Choroid plexus epithelial cell (primary cell): Measurements from ENCODE around the gene DST.

ENCODE experiments used
- DNase-seq: peaks from one replicate; pipeline ENCODE4 v3.0.0-alpha.2; 2010; ENCODE audit warnings: low read depth
- H3K4me3 ChIP-seq: 2 replicates; pipeline ENCODE4 v1.5.1; 2011; ENCODE audit warnings: low read depth, mild to moderate bottlenecking, control low read depth, low read length, moderate library complexity
- TF ChIP-seq, protein P1 (sequence below): conservative IDR thresholded peaks from 2 replicates; pipeline ENCODE4 v1.5.1; 2011; ENCODE audit warnings: low read depth, mild to moderate bottlenecking, control low read depth, inconsistent platforms, low read length, moderate library complexity

The DST gene

GRCh38 chr6:56474532-56474931 is 168.2 kb downstream of the DST start:
- no peak overlapping the region for H3K4me3 ChIP-seq
- TF ChIP-seq, protein P1, sequence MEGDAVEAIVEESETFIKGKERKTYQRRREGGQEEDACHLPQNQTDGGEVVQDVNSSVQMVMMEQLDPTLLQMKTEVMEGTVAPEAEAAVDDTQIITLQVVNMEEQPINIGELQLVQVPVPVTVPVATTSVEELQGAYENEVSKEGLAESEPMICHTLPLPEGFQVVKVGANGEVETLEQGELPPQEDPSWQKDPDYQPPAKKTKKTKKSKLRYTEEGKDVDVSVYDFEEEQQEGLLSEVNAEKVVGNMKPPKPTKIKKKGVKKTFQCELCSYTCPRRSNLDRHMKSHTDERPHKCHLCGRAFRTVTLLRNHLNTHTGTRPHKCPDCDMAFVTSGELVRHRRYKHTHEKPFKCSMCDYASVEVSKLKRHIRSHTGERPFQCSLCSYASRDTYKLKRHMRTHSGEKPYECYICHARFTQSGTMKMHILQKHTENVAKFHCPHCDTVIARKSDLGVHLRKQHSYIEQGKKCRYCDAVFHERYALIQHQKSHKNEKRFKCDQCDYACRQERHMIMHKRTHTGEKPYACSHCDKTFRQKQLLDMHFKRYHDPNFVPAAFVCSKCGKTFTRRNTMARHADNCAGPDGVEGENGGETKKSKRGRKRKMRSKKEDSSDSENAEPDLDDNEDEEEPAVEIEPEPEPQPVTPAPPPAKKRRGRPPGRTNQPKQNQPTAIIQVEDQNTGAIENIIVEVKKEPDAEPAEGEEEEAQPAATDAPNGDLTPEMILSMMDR: no peak
- peak; percentile 34 for DNase-seq

DNA sequence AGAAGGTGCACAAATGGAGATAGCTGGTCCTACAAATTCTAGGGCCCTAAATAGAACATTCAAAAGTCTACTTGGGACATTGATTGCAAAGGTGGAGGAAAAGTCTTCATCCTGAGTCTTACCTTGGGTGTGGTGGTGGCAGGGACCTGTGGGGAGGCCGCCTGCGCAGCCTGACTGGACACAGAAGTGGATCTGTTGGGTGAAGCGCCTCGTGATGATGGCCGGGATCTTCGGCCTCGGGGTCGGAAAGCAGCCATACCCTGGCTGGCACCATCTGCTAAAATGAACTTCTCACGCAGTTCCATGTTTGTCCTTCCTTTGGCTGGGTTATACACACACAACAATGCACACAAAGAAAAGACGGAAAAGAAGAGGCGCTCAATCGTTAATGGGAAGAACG is 179.2 kb downstream of the DST start:
- no peak for DNase-seq
- TF ChIP-seq, protein P1: no peak

GRCh38 chr6:56459030-56459805 is 183.5 kb downstream of the DST start:
- DNase-seq: no peak
- TF ChIP-seq, protein P1: no peak
- no peak overlapping the region for H3K4me3 ChIP-seq

More for the DNA sequence above, 179.2 kb downstream of the DST start:
- no peak overlapping the region for H3K4me3 ChIP-seq

GRCh38 chr6:56458324-56458884 is 184.3 kb downstream of the DST start:
- H3K4me3 ChIP-seq: no peak overlapping the region
- DNase-seq: no peak
- TF ChIP-seq, protein P1: no peak

GRCh38 chr6:56456785-56457184 is 185.9 kb downstream of the DST start:
- TF ChIP-seq, protein P1: no peak
- no peak overlapping the region for H3K4me3 ChIP-seq
- no peak for DNase-seq

- peak; percentile 87 for DNase-seq
- TF ChIP-seq, protein P1: no peak
- no peak overlapping the region for H3K4me3 ChIP-seq
Measured at GRCh38 chr6:56450882-56451739, 191.6 kb downstream of the DST start.
